GM06990 (cell line): Measurements from ENCODE around the gene NAA38.
"Not testable (repeated sequence)": the region's sequence is repeated elsewhere in the genome, so short reads cannot be mapped to it uniquely, and the experiment has no call there.

ENCODE experiments used
- DNase-seq: peaks from one replicate; pipeline ENCODE4 v3.0.0-alpha.2; 2011; ENCODE audit not compliant: insufficient read length; ENCODE audit errors: extremely low read depth
- H3K27me3 ChIP-seq: replicated peaks from 2 replicates; pipeline ENCODE4 v1.6.0; 2011; ENCODE audit warnings: low read length; ENCODE audit not compliant: control insufficient read depth, insufficient read depth
- H3K36me3 ChIP-seq: 2 replicates; pipeline ENCODE4 v1.5.1; 2011; ENCODE audit warnings: low read length; ENCODE audit not compliant: control insufficient read depth, insufficient read depth
- H3K4me3 ChIP-seq: replicated peaks from 2 replicates; pipeline ENCODE4 v1.5.1; 2011; ENCODE audit warnings: low read depth, mild to moderate bottlenecking, control low read depth, low read length
- TF ChIP-seq, protein P1 (sequence below): IDR thresholded peaks from 2 replicates; pipeline ENCODE4 v1.5.1; 2011; ENCODE audit warnings: low read length, control low read depth, mild to moderate bottlenecking, inconsistent platforms; ENCODE audit not compliant: insufficient read depth, poor library complexity, severe bottlenecking

NAA38 gene

DNA sequence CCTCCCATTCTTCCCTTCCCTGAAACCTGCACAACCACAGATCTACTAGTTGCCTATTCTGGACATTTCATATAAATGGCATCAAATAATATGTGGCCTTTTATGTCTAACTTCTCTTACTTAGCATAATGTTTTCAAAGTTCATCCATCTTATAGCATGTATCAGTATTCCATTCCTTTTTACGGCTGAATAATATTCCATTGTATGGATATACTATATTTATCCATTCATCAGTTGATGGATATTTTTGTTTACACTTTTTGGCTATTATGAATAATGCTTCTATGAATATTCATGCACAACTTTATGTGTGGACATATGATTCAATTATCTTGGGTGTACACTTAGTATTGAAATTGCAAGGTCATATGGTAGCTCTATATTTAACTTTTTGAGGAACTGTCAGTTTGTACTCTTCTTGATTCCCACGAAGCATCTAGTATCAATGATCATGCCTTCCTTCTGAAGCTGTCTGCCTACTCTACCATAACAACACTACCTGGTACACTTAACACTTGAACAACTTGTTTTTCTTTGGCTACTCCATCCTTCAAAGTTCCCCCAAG lies 18.5 kb upstream of the NAA38 start:
- Histone ChIP-seq H3K27me3 (no peaks in the 10 kb centered on the region), H3K4me3 (no peak overlapping the region), H3K36me3 (peaks cover 2% of the 10 kb centered on the region; the same call in 1 of the 2 replicates)
- TF ChIP-seq, protein P1, sequence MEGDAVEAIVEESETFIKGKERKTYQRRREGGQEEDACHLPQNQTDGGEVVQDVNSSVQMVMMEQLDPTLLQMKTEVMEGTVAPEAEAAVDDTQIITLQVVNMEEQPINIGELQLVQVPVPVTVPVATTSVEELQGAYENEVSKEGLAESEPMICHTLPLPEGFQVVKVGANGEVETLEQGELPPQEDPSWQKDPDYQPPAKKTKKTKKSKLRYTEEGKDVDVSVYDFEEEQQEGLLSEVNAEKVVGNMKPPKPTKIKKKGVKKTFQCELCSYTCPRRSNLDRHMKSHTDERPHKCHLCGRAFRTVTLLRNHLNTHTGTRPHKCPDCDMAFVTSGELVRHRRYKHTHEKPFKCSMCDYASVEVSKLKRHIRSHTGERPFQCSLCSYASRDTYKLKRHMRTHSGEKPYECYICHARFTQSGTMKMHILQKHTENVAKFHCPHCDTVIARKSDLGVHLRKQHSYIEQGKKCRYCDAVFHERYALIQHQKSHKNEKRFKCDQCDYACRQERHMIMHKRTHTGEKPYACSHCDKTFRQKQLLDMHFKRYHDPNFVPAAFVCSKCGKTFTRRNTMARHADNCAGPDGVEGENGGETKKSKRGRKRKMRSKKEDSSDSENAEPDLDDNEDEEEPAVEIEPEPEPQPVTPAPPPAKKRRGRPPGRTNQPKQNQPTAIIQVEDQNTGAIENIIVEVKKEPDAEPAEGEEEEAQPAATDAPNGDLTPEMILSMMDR, result no peak
- DNase-seq, result no peak

DNA sequence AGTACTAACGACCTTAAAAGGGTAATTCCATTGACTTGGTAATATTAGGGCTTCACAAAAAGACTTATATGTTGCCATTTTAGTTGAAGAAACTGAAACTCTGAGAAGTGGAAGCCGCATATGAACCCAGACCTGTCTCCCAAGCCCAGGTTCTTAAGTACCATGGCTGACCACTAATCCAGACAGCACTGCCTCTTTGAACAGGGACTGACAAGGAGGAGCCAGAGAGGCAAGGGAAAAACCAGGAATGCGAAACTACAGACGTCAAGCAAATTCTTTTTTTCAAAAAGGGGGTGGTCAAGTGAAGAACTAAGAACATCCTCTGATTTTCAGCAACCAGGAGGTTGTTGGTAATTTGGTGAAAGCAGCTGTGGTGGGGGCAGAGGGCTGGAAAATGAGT lies 15.7 kb upstream of the NAA38 start:
- no peak overlapping the region for H3K4me3 ChIP-seq
- H3K36me3 ChIP-seq, result no peaks in the 10 kb centered on the region; the same call in 1 of the 2 replicates
- TF ChIP-seq, protein P1, result no peak
- DNase-seq, result no peak
- no peaks in the 10 kb centered on the region for H3K27me3 ChIP-seq

DNA sequence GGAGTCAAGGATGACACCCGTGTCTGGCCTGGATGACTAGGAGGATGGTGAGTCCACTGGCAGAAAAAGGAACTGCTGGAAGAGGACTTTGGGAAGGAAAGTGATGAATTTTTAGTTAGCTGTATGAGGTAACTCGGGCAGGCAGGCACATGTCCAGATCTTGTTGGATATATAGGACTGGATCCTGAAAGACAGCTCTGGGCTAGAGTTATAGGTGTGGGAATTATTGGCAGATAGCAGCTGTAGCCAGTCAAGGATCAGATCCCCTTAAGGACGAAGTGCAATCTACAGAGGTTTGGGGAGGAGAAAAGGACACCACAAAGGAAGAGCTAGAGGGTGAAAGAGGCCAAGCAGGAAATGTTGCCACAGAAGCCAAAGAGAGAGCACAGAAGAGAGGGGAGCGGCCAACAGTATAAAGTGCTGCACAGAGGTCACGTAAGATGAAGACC lies 10.5 kb upstream of the NAA38 start:
- TF ChIP-seq, protein P1, result no peak
- DNase-seq, result no peak
- H3K27me3 ChIP-seq, result no peaks in the 10 kb centered on the region
- H3K4me3 ChIP-seq, result no peak overlapping the region
- H3K36me3 ChIP-seq, result no peaks in the 10 kb centered on the region; the same call in 1 of the 2 replicates

DNA sequence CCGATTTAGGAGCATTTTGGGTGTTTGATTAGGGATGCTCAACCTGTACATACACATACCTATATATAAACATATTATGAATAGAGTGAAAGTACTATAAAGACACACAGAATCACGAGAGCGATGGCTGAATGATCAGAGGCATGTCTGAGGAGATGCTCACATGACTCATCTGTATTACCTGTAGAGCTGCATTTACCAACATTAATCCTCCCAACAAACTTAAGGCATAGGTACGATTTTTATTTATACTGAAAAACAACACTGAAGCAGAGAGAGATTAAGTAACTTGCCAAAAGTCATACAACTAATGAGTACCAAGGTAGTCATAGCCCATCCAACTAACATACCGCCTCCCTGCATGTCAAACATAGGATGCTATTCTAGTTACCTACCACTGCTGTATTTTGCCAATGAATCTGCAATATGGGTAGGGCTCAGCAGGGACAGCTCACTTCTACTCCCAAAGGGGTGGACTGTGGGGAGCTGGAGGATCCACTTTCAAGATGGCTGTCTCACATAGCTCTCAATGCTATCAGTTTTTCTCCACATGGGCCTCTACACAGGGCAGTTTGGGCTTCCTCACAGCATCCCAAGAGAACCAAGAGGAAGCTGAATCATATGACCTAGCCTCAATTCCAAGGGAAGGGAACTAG lies 7.8 kb upstream of the NAA38 start:
- Histone ChIP-seq H3K4me3 (no peak overlapping the region), H3K36me3 (peaks cover 1% of the 10 kb centered on the region), H3K27me3 (no peaks in the 10 kb centered on the region)
- TF ChIP-seq, protein P1, result no peak
- DNase-seq, result no peak

DNA sequence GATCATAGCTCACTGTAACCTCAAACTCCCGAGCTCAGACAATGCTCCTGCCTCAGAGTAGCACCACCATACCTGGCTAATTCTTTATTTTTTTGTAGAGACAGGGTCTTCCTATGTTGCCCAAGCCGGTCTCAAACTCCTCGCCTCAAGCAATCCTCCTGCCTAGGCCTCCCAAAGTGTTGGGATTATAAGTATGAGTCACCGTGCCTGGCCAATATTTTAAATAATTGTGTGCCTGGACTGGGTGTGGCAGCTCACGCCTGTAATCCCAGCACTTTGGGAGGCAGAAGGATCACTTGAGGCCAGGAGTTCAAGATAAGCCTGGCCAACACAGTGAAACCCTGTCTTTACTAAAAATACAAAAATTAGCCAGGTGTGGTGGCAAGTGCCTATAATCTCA lies 7.0 kb upstream of the NAA38 start:
- not testable (repeated sequence) for H3K4me3 ChIP-seq, H3K27me3 ChIP-seq, H3K36me3 ChIP-seq, DNase-seq

DNA sequence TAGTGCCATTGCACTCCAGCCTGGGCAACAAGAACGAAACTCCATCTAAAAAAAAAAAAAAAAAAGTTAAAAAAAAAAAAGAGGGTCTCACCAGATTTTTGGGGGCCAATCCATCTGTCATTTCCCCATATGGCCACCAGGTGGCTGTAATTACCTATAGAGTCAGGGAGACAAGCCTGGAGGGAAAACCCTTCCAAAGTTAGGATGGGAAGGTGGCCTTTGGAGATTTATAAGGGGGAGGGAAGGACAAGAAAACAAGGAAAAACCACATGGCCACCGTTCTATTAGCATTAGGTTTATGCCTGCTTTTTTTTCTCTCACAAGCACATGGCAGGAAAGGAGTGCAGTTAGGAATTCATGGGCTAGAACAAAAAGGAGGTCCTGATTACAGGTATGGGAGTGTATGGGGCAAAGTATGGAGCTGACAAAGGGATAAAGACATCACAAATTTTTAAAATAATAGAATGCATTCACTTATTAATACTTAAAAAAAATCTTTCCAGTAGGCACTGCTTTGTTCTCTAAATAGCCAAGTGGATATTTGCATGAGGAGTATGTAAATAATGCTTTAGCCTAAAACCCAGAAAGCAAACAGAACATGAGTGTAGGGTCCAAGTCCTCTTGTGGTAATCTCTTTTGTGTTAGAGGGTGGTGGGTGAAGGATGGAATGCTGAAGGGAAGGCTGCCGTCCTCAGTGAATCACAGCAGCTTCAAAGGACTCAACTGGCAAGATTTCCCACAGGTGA lies 5.5 kb upstream of the NAA38 start:
- no peak for DNase-seq
- H3K36me3 ChIP-seq, result peaks cover 3% of the 10 kb centered on the region
- H3K27me3 ChIP-seq, result no peaks in the 10 kb centered on the region
- TF ChIP-seq, protein P1, result peak; percentile 71
- no peak overlapping the region for H3K4me3 ChIP-seq
